GM23248 (cell line): ENCODE results near the gene FAM222B. TPM values are rescaled to one million over a fixed set of nuclear protein-coding genes. Genes with fewer than 3 reads are reported as not detected.

Experiments
- DNase-seq: peaks from one replicate; pipeline ENCODE4 v3.0.0-alpha.2; 2015
- H2AFZ ChIP-seq: fragments of 200-600 bp; sonication (generic); 2 replicates; pipeline ENCODE4 v1.6.1; 2016; ENCODE audit warnings: antibody characterized with exemption
- H3F3A ChIP-seq: fragments of 200-600 bp; sonication (generic); 2 replicates; pipeline ENCODE4 v1.6.1; 2016; ENCODE audit warnings: mild to moderate bottlenecking, antibody characterized with exemption, mixed run types; ENCODE audit not compliant: insufficient read depth
- H3K27ac ChIP-seq: fragments of 200-600 bp; sonication (generic); 2 replicates; pipeline ENCODE4 v1.5.1; 2016; ENCODE audit warnings: mild to moderate bottlenecking
- H3K27me3 ChIP-seq: fragments of 200-600 bp; sonication (generic); replicated peaks from 2 replicates; pipeline ENCODE4 v1.6.1; 2016; ENCODE audit warnings: mild to moderate bottlenecking; ENCODE audit not compliant: insufficient read depth
- H3K36me3 ChIP-seq: fragments of 200-600 bp; sonication (generic); 2 replicates; pipeline ENCODE4 v1.6.1; 2016; ENCODE audit warnings: low read depth, mild to moderate bottlenecking
- H3K4me1 ChIP-seq: fragments of 200-600 bp; sonication (generic); 2 replicates; pipeline ENCODE4 v1.6.1; 2016; ENCODE audit warnings: mild to moderate bottlenecking; ENCODE audit not compliant: insufficient read depth
- H3K4me2 ChIP-seq: fragments of 200-600 bp; sonication (generic); one replicate; pipeline ENCODE4 v1.6.1; 2016; ENCODE audit warnings: mild to moderate bottlenecking; ENCODE audit not compliant: unreplicated experiment
- H3K4me3 ChIP-seq: fragments of 200-600 bp; sonication (generic); 2 replicates; pipeline ENCODE4 v1.5.1; 2016; ENCODE audit warnings: mild to moderate bottlenecking
- H3K79me2 ChIP-seq: fragments of 200-600 bp; sonication (generic); 2 replicates; pipeline ENCODE4 v1.6.1; 2016; ENCODE audit warnings: mild to moderate bottlenecking; ENCODE audit not compliant: insufficient read depth
- H3K9ac ChIP-seq: fragments of 200-600 bp; sonication (generic); 2 replicates; pipeline ENCODE4 v1.6.1; 2016; ENCODE audit warnings: mild to moderate bottlenecking
- H3K9me2 ChIP-seq: fragments of 200-600 bp; sonication (generic); 2 replicates; pipeline ENCODE4 v1.6.1; 2016; ENCODE audit warnings: mixed run types, mild to moderate bottlenecking, moderate library complexity; ENCODE audit not compliant: insufficient read depth
- H3K9me3 ChIP-seq: fragments of 200-600 bp; sonication (generic); one replicate; pipeline ENCODE4 v1.6.1; 2017; ENCODE audit warnings: low read depth
- H4K20me1 ChIP-seq: fragments of 200-600 bp; sonication (generic); 2 replicates; pipeline ENCODE4 v1.6.0; 2016; ENCODE audit not compliant: insufficient read depth
- EZH2 ChIP-seq: fragments of 200-600 bp; sonication (generic); IDR thresholded peaks from 2 replicates; pipeline ENCODE4 v1.6.1; 2018; ENCODE audit warnings: antibody characterized with exemption, mild to moderate bottlenecking; ENCODE audit not compliant: insufficient read depth, poor library complexity, severe bottlenecking
- EZH2phosphoT487 ChIP-seq: fragments of 200-600 bp; sonication (generic); IDR thresholded peaks from 2 replicates; pipeline ENCODE4 v1.6.1; 2018; ENCODE audit warnings: antibody characterized with exemption, moderate library complexity, mild to moderate bottlenecking, low read depth; ENCODE audit not compliant: insufficient read depth
- WGBS, 2 experiments: methylation state at CpG; one replicate each; pipeline ENCODE4 v1.1.6; 2015 to 2017; ENCODE audit warnings: low lambda C conversion rate in 2 of 2, low coverage in 1 of 2; ENCODE audit errors: missing lambda C conversion rate in 2 of 2; 5-methylcytosine and 5-hydroxymethylcytosine counted together
- in situ Hi-C: fragments of 300-500 bp; cut with MboI; formaldehyde crosslinking; loops from 2 replicates; pipeline ENCODE4 v1.15.0; 2020
- polyA plus RNA-seq: library from polyadenylated mRNA; unstranded; fragments of >200 nt; fragmentation: Nextera tagmentation; extraction: Ambion mirVana; gene quantifications from 2 replicates; pipeline ENCODE4 v1.2.1, GENCODE V29; 2016
- total RNA-seq: library from RNA; depleted of rRNA; stranded (reverse); fragments of >200 nt; shearing (Covaris generic); gene quantifications from 2 replicates; pipeline ENCODE4 v1.2.3, GENCODE V29; 2014

The FAM222B gene
- total and polyA plus RNA-seq, 2 experiments from 2014 or later: 7.6 to 11.1 TPM

DNA sequence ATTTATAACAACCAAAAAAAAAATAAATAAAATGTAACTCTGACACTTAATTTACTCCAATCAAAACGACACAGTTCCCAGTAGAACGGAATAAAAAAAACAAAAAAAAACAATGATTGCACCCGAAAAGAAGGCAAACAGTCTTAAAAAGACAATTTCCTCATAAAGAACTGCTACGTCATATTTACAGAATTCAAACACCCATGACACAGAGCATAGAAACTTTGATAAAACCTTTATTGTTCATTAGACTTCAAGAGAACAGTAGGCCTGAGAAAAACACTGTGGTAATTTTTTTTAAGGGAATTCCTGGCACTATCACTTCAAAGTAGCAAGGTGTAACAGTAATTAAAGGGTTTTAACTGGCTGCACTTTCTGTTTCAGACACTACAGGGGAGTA is 26.1 kb downstream of the FAM222B start:
- in situ Hi-C loops: no loop called here
- Histone ChIP-seq H3K4me2 (no peak overlapping the region), H3K27me3 (no peaks in the 10 kb centered on the region), H3K36me3 (no peaks in the 10 kb centered on the region), H3K79me2 (peaks cover 93% of the 10 kb centered on the region), H4K20me1 (no peaks in the 10 kb centered on the region), H2AFZ (no peak overlapping the region), H3K9me3 (no peaks in the 10 kb centered on the region), H3K4me3 (no peak overlapping the region), H3K9me2 (no peaks in the 10 kb centered on the region), H3K27ac (no peak overlapping the region), H3K9ac (no peak overlapping the region), H3K4me1 (peaks cover under 1% of the 10 kb centered on the region; the same call in 1 of the 2 replicates), H3F3A (0 out of 2 replicates have a peak, but pooled peaks cover 5% of the 10 kb centered on the region)
- no peak for DNase-seq
- TF ChIP-seq EZH2: no peak
- no peak for TF ChIP-seq EZH2phosphoT487
- WGBS, 2 experiments: 96% methylated on average over 4 of the region's 4 CpGs

DNA sequence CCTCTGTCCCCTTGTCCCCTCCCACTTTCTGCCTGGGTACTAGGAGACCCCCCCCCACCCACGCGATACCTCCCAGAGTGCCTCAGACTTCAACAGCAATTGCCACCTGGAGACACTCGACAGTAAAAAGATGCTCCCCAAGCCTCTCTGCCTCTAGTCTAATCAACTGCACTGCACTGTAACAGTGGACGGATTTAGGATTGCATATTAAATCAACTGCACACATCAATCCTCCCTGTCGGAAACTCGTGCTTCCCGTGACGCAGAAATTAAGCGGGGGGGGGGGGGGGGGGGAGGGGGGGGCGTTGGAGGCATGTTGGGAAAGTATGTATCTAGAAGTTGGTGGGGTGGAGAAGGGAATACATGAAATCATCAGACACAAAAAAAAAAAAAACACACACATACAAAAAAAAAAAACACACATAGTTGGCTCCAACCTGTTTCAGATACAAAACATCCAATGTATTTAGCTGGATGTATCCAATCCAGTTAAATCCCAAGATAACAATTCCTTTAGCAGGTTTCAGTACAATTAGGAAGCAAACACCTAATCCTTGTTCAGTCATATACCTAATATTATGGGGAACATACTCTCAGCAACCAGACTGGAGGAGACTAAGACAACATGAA is 29.7 kb downstream of the FAM222B start:
- peak overlapping the region; percentile 96 for H3K9ac ChIP-seq
- no peaks in the 10 kb centered on the region for H3K36me3 ChIP-seq
- peak overlapping the region; percentile 91 for H3K4me2 ChIP-seq
- H3K79me2 ChIP-seq: peaks cover 79% of the 10 kb centered on the region
- peaks cover 29% of the 10 kb centered on the region for H3F3A ChIP-seq
- WGBS, 2 experiments: 2 to 3% methylated on average over 8 to 10 of the region's 10 CpGs
- peak overlapping the region; percentile 98 for H2AFZ ChIP-seq
- H3K4me3 ChIP-seq: peak overlapping the region; percentile 96
- H4K20me1 ChIP-seq: no peaks in the 10 kb centered on the region
- no peak for TF ChIP-seq EZH2phosphoT487
- no peak for TF ChIP-seq EZH2
- DNase-seq: peak; percentile 71
- no peaks in the 10 kb centered on the region for H3K27me3 ChIP-seq
- peaks cover 32% of the 10 kb centered on the region for H3K4me1 ChIP-seq
- H3K9me2 ChIP-seq: no peaks in the 10 kb centered on the region
- peak overlapping the region; percentile 95 for H3K27ac ChIP-seq
- no peaks in the 10 kb centered on the region for H3K9me3 ChIP-seq
- in situ Hi-C loops: no loop called here

DNA sequence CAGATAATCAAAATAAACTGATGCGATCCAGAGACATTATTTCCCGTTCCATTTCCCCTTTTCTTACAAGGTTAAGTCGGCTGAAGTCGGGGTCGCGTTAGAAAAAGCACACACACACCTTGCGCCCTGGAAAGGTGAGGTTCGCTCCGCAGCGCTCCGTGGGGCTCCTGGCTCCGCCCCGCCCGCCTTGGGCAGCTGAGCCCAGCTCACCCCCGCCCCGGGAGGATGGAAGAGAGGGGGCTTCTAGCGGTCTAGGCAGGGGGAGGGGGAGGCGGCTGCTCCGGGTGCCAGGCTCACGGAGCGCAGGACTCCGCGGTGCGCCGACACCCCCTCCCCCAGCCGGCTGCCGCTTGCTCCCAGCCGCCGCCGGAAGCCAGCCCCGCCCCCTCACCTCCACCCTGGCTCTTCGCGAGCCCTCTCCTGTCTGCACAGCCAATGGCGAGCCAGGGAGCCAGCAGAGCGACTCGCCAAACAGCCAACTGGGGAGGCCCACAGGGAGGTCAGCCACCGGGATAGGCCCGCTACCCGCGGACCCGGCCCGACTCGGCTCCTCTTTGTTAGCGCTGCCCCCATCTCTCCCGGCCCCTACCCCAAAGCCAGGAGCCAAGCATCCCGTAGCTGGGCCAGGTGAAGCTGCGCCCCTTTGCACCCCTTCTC is 30.4 kb downstream of the FAM222B start:
- Histone ChIP-seq H3K36me3 (no peaks in the 10 kb centered on the region), H3K27me3 (no peaks in the 10 kb centered on the region), H3K9ac (peak overlapping the region; percentile 96), H2AFZ (peak overlapping the region; percentile 98), H3F3A (peaks cover 36% of the 10 kb centered on the region), H3K9me3 (no peaks in the 10 kb centered on the region), H3K79me2 (peaks cover 76% of the 10 kb centered on the region), H3K4me1 (peaks cover 38% of the 10 kb centered on the region), H3K4me2 (peak overlapping the region; percentile 93), H4K20me1 (no peaks in the 10 kb centered on the region), H3K4me3 (peak overlapping the region; percentile 96), H3K9me2 (no peaks in the 10 kb centered on the region), H3K27ac (peak overlapping the region; percentile 95)
- DNase-seq: peak; percentile 99
- 1% methylated on average over 22 to 38 of the region's 47 CpGs for WGBS, 2 experiments
- TF ChIP-seq EZH2 (no peak), EZH2phosphoT487 (no peak)
- in situ Hi-C loops: no loop called here

DNA sequence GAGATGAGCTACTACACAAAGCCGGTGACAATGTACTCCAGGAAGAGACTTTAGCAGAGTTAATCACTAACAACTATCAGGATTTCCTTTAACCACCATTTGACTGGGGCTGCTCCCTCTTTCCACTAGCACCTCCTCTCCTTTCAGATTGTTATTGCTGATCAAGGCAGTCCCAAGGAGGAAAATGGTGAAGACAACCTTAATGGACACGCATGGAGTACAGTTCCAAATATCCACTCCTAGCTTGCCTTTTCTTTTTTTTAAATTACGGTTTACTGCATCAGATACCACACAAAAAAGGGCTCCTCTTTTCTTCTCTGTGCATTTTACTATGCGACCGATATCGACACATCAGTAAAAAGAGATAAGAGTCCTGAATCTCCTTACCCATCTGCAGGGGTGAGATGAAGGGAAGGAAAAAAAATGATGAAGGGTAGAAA is 30.9 kb downstream of the FAM222B start:
- peak overlapping the region; percentile 95 for H3K27ac ChIP-seq
- H3K36me3 ChIP-seq: no peaks in the 10 kb centered on the region
- peaks cover 76% of the 10 kb centered on the region for H3K79me2 ChIP-seq
- H3K27me3 ChIP-seq: no peaks in the 10 kb centered on the region
- no peaks in the 10 kb centered on the region for H3K9me3 ChIP-seq
- TF ChIP-seq EZH2phosphoT487 (no peak), EZH2 (no peak)
- peak overlapping the region; percentile 96 for H3K4me3 ChIP-seq
- H3K4me2 ChIP-seq: peak overlapping the region; percentile 93
- in situ Hi-C loops: no loop called here
- H3F3A ChIP-seq: peaks cover 41% of the 10 kb centered on the region
- peak overlapping the region; percentile 96 for H3K9ac ChIP-seq
- H3K4me1 ChIP-seq: peaks cover 44% of the 10 kb centered on the region
- H3K9me2 ChIP-seq: no peaks in the 10 kb centered on the region
- 1% methylated on average over 6 of the region's 6 CpGs for WGBS, 2 experiments
- H4K20me1 ChIP-seq: no peaks in the 10 kb centered on the region
- H2AFZ ChIP-seq: peak overlapping the region; percentile 98
- peak; percentile 47 for DNase-seq
